Effector memory CD8-positive, alpha-beta T cell (primary cell): Measurements from ENCODE around the gene COL4A4.
"Not testable (repeated sequence)": the region's sequence is repeated elsewhere in the genome, so short reads cannot be mapped to it uniquely, and the experiment has no call there.

Experiments used
- ATAC-seq: fragments of 150-1000 bp; cut with Tn5 transposase; replicated peaks from 2 replicates; pipeline ENCODE4 v1.10.0; 2021; ENCODE audit warnings: mild to moderate bottlenecking, moderate library complexity
- DNase-seq, 3 experiments: peaks; one replicate each; pipeline ENCODE4 v3.0.0; 2021
- H3K27ac Mint-ChIP-seq, 2 donors: one replicate each; pipeline ENCODE4 v1.8.0; 2022; ENCODE audit warnings: mild to moderate bottlenecking in 2 of 2, mixed read lengths in 2 of 2, moderate library complexity in 2 of 2
- H3K27me3 Mint-ChIP-seq, 2 donors: one replicate each; pipeline ENCODE4 v1.8.0; 2022; ENCODE audit warnings: mixed read lengths in 2 of 2
- H3K36me3 Mint-ChIP-seq: one replicate; pipeline ENCODE4 v1.8.0; 2022; ENCODE audit warnings: mild to moderate bottlenecking, moderate library complexity, mixed read lengths; ENCODE audit not compliant: insufficient read depth
- H3K4me1 Mint-ChIP-seq, 2 donors: one replicate each; pipeline ENCODE4 v1.8.0; 2022; ENCODE audit warnings: low read depth in 2 of 2, mixed read lengths in 2 of 2
- H3K4me3 Mint-ChIP-seq, 2 donors: one replicate each; pipeline ENCODE4 v1.8.0; 2022; ENCODE audit warnings: mild to moderate bottlenecking in 2 of 2, mixed read lengths in 2 of 2, moderate library complexity in 2 of 2
- H3K9me3 Mint-ChIP-seq, 2 donors: one replicate each; pipeline ENCODE4 v1.8.0; 2022; ENCODE audit warnings: mixed read lengths in 2 of 2

The COL4A4 gene

GRCh38 chr2:227183657-227184367, 19.8 kb upstream of the COL4A4 start:
- no peaks in the 10 kb centered on the region for H3K9me3 Mint-ChIP-seq
- no peak overlapping the region for H3K27ac Mint-ChIP-seq
- H3K4me3 Mint-ChIP-seq: no peak overlapping the region

GRCh38 chr2:227182765-227183164, 18.8 kb upstream of the COL4A4 start:
- H3K36me3 Mint-ChIP-seq: peaks cover 2% of the 10 kb centered on the region
- H3K4me1 Mint-ChIP-seq: no peaks in the 10 kb centered on the region
- H3K4me3 Mint-ChIP-seq: no peak overlapping the region
- no peak overlapping the region for H3K27ac Mint-ChIP-seq
- H3K9me3 Mint-ChIP-seq: no peaks in the 10 kb centered on the region
- DNase-seq (no peak), ATAC-seq (no peak)
- peaks cover 15 to 18% of the 10 kb centered on the region in 2 donors for H3K27me3 Mint-ChIP-seq

More at GRCh38 chr2:227183657-227184367, 19.8 kb upstream of the COL4A4 start:
- peaks cover 2% of the 10 kb centered on the region for H3K36me3 Mint-ChIP-seq
- no peaks in the 10 kb centered on the region for H3K4me1 Mint-ChIP-seq
- ATAC-seq: no peak
- H3K27me3 Mint-ChIP-seq: peaks cover 20 to 22% of the 10 kb centered on the region in 2 donors
- DNase-seq: no peak

- ATAC-seq (no peak), DNase-seq (no peak)
- no peaks in the 10 kb centered on the region for H3K4me1 Mint-ChIP-seq
- no peak overlapping the region for H3K4me3 Mint-ChIP-seq
- H3K27me3 Mint-ChIP-seq: peaks cover 1 to 2% of the 10 kb centered on the region in 2 donors
- H3K9me3 Mint-ChIP-seq: no peaks in the 10 kb centered on the region
- no peak overlapping the region for H3K27ac Mint-ChIP-seq
- H3K36me3 Mint-ChIP-seq: peaks cover 2% of the 10 kb centered on the region
Observed at GRCh38 chr2:227180770-227181169, 16.8 kb upstream of the COL4A4 start.

GRCh38 chr2:227179988-227180685, 16.1 kb upstream of the COL4A4 start:
- Mint-ChIP-seq H3K9me3 (no peaks in the 10 kb centered on the region), H3K4me3 (no peak overlapping the region), H3K4me1 (no peaks in the 10 kb centered on the region), H3K36me3 (peaks cover 2% of the 10 kb centered on the region), H3K27me3 (peaks cover 0 to under 1% of the 10 kb centered on the region in 2 donors), H3K27ac (no peak overlapping the region)
- DNase-seq (no peak), ATAC-seq (no peak)

- H3K4me1 Mint-ChIP-seq: no peaks in the 10 kb centered on the region
- H3K27me3 Mint-ChIP-seq: peaks cover 0 to 9% of the 10 kb centered on the region in 2 donors
- H3K4me3 Mint-ChIP-seq: no peak overlapping the region
- DNase-seq (no peak), ATAC-seq (no peak)
- no peak overlapping the region for H3K27ac Mint-ChIP-seq
- H3K9me3 Mint-ChIP-seq: no peaks in the 10 kb centered on the region
- no peaks in the 10 kb centered on the region for H3K36me3 Mint-ChIP-seq
Observed at GRCh38 chr2:227177592-227178336, 13.8 kb upstream of the COL4A4 start.

GRCh38 chr2:227171779-227172178, 7.8 kb upstream of the COL4A4 start:
- H3K27ac Mint-ChIP-seq, H3K9me3 Mint-ChIP-seq, H3K4me1 Mint-ChIP-seq, ATAC-seq, H3K4me3 Mint-ChIP-seq, DNase-seq, H3K36me3 Mint-ChIP-seq: not testable (repeated sequence)
- peaks cover 19% of the 10 kb centered on the region in 2 donors for H3K27me3 Mint-ChIP-seq

GRCh38 chr2:227164763-227165291, 822 bp upstream of the COL4A4 start:
- Mint-ChIP-seq H3K9me3 (no peaks in the 10 kb centered on the region), H3K4me1 (peaks cover 4 to 6% of the 10 kb centered on the region in 2 donors), H3K27ac (no peak overlapping the region), H3K4me3 (peak overlapping the region; percentile 32 to 77), H3K36me3 (no peaks in the 10 kb centered on the region), H3K27me3 (peaks cover 32 to 56% of the 10 kb centered on the region in 2 donors)
- ATAC-seq (peak; percentile 45), DNase-seq (no peak)

- DNase-seq: no peak
- ATAC-seq: no peak
- Mint-ChIP-seq H3K4me3 (peak overlapping the region; percentile 72 to 77), H3K27me3 (peaks cover 37 to 61% of the 10 kb centered on the region in 2 donors), H3K4me1 (peaks cover 4 to 6% of the 10 kb centered on the region in 2 donors), H3K9me3 (no peaks in the 10 kb centered on the region), H3K36me3 (no peaks in the 10 kb centered on the region), H3K27ac (no peak overlapping the region)
Observed at GRCh38 chr2:227163485-227163997, 464 bp downstream of the COL4A4 start.

GRCh38 chr2:227161947-227162346, 2.1 kb downstream of the COL4A4 start:
- DNase-seq: no peak
- H3K4me3 Mint-ChIP-seq: no peak overlapping the region
- peaks cover 30 to 61% of the 10 kb centered on the region in 2 donors for H3K27me3 Mint-ChIP-seq
- H3K27ac Mint-ChIP-seq: no peak overlapping the region
- H3K9me3 Mint-ChIP-seq: no peaks in the 10 kb centered on the region
- H3K36me3 Mint-ChIP-seq: no peaks in the 10 kb centered on the region
- H3K4me1 Mint-ChIP-seq: peaks cover 4 to 6% of the 10 kb centered on the region in 2 donors
- no peak for ATAC-seq

- DNase-seq (no peak), ATAC-seq (no peak)
- Mint-ChIP-seq H3K27ac (no peak overlapping the region), H3K4me3 (no peak overlapping the region), H3K4me1 (peaks cover 4 to 6% of the 10 kb centered on the region in 2 donors), H3K36me3 (no peaks in the 10 kb centered on the region), H3K9me3 (no peaks in the 10 kb centered on the region), H3K27me3 (peaks cover 31 to 69% of the 10 kb centered on the region in 2 donors)
Observed at GRCh38 chr2:227160164-227160563, 3.8 kb downstream of the COL4A4 start.

- Mint-ChIP-seq H3K4me3 (no peak overlapping the region), H3K36me3 (no peaks in the 10 kb centered on the region), H3K4me1 (no peaks in the 10 kb centered on the region), H3K27me3 (peaks cover 49 to 57% of the 10 kb centered on the region in 2 donors), H3K9me3 (no peaks in the 10 kb centered on the region), H3K27ac (no peak overlapping the region)
- DNase-seq (no peak), ATAC-seq (no peak)
Observed at GRCh38 chr2:227154986-227155774, 8.8 kb downstream of the COL4A4 start.

GRCh38 chr2:227153758-227154486, 10.1 kb downstream of the COL4A4 start:
- H3K9me3 Mint-ChIP-seq: no peaks in the 10 kb centered on the region
- H3K27ac Mint-ChIP-seq: no peak overlapping the region
- H3K4me1 Mint-ChIP-seq: no peaks in the 10 kb centered on the region
- H3K4me3 Mint-ChIP-seq: no peak overlapping the region
- no peak for DNase-seq
- no peaks in the 10 kb centered on the region for H3K36me3 Mint-ChIP-seq
- ATAC-seq: no peak
- peaks cover 47 to 51% of the 10 kb centered on the region in 2 donors for H3K27me3 Mint-ChIP-seq
